NCI-H1105 (cell line): ENCODE results near the gene MITF.
"Not testable (repeated sequence)": the region's sequence is repeated elsewhere in the genome, so short reads cannot be mapped to it uniquely, and the experiment has no call there.

ENCODE experiments used
- DNase-seq: peaks from one replicate; lab custom pipeline; 2025; lab: John Stamatoyannopoulos, UW

MITF gene

DNA sequence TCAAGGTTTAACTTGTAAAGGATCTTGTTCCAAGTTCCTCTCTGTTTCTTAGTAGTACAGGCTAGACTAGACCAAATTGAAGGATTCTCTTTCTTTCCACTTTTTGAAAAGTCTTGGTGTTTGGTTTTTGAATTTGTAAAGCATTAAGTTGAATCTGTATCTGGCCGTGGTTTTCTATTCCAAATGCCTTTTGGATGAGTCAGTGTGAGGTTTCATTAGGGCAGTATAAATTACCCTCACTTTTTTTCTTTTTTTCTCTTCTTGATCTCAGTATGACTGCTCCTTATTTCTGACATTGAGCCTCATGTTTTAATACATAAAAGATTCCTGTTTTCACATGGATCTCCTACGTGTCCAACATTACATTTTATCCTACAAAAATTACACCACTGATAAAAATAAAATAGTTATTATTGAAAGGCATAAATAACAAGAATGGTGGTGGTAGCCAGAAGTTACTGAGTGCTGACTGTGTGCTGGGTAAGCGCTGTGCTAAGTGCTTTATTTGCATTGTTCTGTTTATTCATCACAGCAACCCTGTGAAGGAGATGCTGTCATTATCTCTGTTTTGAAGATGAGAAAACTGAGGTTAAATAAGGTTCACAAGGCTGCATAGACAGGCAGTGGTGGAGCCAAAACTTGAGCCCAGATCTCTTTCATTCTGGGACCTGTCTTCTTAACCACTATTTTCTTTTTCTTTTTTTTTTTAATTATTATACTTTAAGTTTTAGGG, 48.3 kb downstream of the MITF start:
- no peak for DNase-seq

DNA sequence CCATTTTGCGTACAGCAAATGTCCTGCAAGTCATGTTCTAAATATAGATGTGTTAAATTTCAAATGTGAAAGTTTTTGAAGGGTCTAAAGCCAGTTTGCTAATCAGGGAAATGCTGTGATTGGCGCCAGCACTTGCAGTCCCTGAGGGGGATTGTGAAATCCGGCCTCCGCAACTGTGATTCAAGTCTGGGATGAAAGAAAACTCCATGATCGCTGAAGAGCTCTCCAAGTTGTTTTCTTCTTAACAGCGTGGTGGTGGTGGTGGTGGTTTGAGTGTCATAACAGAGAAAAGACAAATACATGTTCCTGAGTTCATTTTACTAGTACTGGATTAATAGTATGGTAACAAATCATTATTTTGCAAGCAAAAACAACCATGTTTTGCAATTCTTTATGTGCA, 51.8 kb downstream of the MITF start:
- DNase-seq, result no peak

DNA sequence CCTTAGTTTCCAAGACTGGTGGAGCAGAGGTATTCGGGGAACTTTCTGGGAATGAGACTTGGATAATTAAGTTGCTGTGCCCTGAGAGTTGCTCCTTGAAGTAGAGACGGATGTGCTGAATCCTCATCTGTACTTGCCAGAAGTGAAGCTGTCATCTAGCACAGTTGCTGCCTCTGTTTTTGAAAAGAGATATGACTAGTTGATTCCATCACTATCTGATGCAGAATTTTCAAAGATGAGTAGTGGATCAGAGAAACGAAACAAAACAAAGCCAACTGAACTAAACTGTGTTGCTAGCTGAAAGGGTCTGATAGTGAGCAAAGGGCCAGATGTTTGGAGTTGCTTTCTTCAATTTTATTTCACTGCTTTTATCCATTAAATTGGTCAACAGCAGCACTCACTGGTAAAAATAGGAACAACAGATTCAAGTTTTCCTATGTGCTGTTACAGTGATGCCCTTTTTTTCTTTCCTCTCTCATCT, 52.7 kb downstream of the MITF start:
- no peak for DNase-seq

DNA sequence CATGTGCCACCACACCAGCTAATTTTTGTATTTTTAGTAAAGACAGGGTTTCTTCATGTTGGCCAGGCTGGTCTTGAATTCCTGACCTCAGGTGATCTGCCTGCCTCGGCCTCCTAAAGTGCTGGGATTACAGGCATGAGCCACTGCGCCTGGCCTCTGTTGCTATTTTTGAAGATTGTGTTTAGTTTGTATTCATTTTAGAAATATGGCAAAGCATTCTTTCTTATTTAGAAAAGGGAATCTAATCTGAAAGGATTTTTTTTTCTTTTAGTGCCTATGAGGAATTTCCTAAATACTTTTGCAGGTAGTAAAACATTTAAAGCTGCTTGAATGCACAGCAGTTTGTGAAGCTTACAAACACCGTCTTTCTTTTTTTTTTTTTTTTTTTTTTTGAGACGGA, 56.9 kb downstream of the MITF start:
- DNase-seq, result not testable (repeated sequence)

DNA sequence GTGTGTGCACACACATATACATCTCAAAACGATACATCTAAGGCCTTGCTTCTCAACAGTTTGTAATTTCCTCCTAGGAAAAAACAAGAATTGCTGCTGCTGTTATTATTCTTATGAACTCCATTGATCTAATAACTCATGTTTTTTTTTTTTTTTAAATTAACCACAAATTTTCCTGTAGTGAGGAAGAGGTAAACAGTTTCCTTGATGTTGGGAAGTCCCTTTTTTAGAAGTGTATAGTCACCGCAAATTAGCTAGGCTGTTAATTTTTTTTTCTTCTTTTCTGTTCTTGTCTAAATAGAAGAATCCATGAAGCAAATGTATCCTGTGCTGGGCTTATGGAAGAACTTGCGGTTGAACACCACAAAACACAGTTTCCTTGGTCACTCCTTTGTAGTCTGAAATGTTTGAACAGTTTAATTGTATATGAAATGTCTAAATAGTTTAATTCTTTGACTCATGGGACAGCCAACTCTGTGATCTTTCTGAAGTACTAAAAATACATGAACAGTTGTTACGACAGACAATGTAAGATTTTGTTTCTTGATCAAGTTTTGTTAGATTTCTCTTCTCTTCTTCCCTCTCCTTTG, 64.5 kb downstream of the MITF start:
- no peak for DNase-seq

DNA sequence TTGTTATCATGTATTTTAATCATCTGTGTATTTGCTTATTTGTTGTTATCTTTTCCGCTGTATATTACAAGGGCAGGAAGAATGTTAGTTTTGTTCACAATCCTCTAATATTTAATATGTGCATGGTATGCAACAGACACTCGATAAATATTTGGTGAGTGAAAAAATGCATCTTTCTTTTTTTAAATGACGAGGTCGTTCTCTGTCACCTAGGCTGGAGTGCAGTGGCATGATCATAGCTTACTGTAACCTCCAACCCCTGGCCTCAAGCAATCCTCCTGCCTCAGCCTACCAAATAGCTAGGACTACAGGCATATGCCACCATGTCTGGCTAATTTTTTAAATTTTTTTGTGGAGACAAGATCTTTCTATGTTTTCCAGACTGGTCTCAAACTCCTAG, 66.2 kb downstream of the MITF start:
- DNase-seq, result no peak

DNA sequence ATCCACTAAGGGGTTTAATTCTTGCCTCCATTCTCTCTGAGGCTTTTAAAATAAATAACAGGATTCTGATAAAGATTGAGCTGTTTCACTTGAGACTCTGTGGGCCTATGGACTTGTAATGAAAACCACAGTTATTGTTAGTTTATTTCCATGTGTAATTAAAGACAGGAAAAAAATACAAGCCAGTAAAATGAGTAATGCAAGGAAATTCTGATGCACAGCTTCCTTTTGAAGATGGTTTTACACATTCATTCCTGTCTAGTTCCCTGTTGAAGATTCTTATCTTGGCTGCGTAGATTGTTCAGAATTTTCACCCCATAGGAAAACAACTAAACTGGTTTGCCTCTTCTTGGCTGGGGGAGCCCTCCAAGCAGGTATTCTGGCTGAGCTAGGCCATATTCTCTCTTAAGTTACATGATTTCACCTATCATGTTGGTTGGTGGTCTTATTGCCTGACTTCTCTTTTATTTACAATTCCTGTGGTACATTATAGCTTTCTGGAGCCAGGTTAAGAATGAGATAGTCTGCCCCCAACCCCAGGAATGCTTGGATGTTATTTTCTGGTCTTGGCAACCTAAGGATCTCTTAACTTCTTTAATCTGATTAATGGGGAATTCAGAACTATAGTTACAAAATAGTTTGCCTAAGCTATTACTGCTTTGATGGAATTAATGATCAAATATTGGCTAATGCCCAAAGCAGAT, 67.6 kb downstream of the MITF start:
- no peak for DNase-seq

DNA sequence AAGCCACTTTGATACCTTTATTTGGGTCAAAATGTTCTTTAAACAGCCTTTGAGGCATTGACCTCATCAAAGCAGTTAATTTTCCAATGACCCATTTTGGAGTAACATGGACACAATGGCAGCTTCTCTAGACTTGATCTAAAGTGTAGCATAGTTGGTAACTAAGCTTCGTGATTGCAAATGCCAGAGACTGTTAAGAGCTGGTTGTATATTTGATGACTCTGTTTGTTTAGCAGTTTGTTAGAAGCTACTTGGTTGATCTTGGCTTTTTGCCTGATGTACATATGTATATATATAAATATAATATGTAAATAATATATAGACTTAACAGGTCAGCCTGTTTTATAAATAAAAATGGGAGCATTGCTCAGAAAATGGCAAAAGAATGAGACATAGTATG, 68.4 kb downstream of the MITF start:
- no peak for DNase-seq

DNA sequence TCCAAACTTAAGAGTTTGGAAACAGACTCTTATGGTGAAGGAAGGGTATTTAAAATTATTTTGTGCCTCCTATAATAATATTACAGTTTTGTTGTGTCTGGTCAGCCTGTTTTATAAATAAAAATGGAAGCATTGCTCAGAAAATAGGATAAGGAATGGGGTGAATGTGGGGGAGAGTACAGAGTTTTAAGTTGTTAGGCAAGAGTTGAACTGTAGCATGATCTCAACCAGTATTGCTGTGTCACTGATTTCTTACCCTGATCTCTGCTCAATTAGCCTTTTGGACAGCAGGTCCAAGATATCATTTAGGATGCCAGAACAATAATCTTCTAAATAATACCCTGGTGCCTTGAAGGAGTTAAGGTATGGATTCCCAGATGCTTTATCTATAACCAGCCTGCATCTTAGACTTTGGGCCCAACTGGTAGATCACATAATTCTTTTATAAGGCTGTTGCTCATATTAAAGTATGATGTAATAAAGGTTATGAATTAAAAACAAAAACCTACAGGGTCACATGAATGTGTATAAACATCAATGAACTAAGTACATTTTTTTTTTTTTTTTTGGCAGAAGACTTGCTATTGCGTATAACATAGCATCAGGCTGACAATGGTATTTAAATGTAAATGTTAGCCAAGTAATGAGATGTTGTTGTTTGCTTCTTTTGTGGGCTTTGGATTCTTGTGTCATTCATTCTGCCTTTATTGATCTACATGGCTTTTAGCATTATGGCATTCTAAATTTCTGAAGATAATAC, 70.0 kb downstream of the MITF start:
- no peak for DNase-seq

DNA sequence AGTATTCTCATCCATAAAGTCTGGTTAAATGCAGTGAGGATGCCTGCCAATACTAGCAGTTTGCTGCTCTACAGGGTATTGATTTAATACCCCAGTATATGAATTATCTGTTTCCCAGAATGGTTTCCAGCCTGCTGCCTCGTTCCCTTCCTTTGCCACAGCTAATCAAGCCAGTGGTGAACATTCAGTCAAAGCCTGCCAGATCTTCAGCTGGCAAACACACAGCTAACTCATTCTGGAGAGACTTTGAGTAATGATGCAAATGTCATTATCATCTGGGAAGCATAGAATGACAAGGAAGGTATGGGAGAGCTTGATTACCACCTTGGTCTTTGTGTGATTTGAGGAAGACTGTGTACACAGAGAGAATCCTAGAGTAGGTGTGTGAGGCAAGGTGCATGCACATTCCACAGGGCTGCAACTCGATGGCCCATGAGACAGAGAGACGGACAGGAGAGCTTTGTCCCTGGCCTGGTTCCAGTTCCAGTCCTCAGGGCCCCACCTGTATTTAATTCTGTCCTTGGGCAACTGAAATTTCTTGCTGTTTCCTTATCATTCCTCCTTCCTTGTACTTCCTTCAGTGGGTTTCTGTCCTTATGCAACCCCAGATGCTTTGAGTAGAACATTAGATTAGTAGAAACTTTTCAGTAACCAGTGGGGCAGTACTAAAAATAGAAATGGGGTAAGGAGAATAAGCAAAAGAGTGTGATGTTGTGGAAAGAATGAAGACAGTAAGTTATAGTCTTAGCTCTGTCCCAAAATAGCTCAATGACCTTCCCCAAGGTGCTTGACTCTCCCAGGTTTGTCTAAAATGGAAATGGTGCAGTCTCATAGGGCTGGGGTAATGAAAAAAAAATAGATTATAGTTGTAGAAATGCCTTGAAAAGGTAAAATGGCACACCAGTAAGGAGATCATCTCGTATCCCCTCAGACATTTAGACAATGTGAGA, 72.5 kb downstream of the MITF start:
- no peak for DNase-seq

DNA sequence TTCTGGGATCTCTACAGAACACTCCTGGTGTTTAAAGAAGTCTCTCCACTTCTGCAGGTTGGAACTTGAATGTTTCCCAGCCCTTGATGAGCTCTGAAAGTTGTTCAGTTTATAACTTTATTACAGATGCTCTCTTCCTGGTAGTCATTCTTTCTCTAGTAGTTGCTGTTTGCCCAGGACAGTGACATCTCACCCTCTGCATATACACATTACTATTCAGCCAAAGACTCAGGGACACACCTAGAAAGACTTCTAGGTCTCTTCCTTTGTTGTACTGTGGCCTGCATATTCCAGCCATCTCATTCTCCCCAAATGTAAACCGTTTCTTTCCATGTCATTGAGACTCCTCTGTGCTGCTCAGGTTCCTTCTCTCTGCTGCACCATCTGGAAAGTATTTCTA, 76.7 kb downstream of the MITF start:
- no peak for DNase-seq

DNA sequence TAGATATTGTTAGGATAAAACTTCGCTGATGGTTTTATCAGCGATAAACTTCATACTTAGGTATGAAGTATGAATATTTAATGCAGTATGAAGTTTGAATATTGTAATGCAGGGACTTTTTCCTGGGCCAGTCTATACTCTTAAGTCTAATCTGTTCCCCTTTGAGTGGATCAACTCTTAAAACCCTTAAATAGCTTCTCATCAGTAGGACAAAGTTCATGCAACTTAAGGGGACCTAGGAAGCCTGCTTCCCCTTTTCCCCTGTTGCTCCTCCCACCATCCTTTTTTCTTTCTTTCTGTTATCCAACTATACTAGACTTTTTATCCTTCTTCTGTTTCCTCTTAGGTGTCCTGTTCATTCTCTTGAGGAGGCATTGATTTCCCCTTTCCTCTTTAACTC, 78.7 kb downstream of the MITF start:
- no peak for DNase-seq

DNA sequence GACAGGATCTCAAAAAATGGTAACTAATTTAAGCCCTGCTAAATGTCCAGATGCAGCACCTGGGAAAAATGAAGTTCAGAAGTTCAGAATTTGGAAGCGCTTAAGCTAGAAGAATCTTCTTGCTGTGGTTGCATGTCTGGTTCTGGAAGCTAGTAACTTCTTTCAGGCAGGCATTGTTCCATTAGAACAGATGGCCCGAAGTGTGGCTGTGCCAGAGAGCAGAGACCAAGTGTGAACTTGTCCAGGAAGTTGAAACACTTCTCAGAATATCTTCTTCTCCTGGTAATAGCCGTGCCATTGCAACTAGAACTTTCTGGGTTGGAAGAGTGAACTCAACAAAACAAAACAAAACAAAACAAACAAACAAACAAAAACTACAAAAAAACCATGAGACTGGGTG, 80.0 kb downstream of the MITF start:
- no peak for DNase-seq

DNA sequence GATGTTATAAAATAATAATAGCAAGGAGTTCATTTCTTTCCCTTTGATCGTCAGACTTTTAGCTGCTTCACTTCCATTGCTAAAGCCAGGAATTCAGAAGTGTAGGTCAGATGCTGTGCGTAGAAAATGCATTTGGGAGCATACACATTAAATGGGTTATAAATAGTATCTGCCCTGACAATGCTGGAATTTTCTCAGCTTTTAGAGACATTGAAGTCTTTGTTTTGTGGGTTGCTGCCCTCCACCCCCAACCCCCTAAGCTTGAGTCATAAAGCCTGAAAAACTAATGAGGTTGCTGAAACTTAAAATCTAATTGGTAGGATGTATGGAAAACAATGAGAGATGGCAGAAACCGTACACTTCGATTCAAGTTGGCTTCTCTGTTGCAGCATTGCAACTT, 81.9 kb downstream of the MITF start:
- no peak for DNase-seq

DNA sequence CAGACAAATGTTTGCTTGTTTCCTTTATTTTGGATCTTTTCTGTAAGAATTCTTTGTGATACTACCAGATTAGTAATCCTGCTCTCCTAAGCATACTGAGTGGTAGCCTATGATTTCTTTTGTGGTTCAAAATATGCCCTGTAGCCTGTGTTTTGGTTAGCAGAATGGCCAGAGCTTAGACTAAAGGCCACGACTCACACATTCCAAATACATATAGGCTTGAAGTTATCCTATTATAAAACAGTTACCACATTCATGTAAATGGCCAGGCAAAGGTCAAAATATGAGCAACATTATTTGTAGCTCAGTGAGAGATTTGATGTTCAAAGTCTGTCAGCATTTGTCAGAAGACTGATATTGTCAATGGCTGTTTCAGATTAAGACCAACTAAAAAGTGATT, 84.5 kb downstream of the MITF start:
- no peak for DNase-seq

DNA sequence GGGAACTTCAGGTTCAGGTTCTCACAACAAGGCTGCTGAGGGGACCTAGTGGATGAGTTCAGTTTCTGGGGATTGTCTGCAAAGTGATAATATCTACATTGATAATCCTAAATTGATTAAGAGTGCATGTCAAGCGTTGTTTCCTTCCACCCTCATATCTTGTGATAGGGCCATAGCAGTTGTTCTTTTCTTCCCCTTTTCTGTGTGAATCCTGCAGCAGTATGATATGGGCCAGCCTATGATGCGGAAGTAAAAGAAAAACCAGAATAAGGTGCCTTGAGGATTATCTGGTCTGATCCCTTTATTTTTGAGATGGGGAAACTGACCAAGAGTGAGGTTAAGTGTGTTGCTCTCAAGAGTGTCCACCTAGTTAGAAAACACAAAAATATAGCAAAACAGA, 86.2 kb downstream of the MITF start:
- no peak for DNase-seq

DNA sequence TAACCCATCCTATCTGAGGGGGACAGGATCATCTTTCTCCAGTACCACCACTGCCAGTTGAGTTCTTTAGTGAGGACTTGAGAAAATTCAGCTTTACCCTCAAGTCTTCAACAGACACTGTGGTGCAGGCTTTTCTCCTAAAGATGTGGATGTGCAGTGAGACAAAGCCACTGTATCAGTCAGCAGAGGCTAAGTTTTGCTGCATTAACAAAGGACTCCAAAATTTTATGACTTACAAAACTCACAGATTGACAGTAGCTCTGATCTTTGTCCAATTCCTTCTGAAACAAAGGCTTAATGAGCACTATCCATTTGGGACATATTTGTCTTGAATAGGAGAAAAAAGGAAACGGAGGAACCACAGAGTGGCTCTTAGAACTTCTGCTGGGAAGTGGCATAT, 87.9 kb downstream of the MITF start:
- DNase-seq, result no peak

DNA sequence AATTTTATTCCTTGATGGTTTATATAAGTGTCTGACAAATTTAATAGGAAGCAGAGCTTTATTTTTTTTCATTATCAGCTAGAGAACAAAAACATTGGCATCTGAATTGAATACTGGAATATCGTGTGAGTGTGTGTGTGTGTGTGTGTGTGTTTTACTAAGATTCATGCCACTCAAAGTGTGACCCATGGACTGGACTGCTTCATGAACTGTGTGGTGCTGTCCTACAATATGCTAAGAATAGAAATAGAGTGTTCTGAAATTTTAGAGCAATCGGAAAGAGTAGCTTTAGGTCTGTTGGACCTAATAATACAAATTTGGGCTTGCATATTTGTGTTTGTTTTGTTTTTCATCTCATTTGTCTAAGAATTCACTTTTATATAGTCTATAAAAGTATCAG, 89.6 kb downstream of the MITF start:
- no peak for DNase-seq

DNA sequence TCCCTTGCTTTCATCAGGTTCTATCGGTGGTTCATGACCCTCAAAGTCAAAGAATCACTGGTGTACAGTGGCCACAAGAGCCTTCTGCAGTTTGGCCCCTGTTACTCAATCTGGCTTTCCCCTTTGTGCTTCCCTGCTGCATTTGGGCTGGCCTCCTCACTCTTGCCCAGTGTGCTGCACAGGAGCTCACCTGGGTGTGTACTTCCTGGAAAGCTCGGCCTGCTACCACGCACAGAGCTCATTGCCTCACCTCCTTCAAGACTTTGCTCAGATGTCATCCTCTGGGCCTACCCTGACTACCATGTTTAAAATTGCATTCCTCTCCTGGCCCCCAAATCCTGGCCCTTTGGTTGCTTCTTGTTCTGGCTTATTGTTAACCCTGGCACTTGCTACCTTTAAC, 90.9 kb downstream of the MITF start:
- no peak for DNase-seq

DNA sequence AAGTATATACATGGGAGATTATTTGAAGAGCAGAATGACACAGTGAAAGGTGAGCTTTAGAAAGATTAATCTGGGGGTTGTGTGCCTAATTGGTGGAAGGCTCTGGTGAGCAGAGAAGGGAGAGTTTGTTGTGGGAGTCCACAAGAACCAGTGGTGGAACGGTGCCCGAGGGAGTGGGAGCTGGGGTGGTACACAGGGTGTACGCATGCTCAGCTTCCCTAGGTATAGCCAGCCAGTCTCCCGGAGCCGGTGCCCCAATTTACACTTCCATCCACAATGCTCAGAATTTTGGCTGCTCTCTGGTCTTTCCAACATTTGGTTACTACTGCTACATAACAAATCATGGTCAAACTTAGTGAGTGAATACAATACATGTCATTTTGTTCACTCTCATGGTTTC, 92.5 kb downstream of the MITF start:
- no peak for DNase-seq

DNA sequence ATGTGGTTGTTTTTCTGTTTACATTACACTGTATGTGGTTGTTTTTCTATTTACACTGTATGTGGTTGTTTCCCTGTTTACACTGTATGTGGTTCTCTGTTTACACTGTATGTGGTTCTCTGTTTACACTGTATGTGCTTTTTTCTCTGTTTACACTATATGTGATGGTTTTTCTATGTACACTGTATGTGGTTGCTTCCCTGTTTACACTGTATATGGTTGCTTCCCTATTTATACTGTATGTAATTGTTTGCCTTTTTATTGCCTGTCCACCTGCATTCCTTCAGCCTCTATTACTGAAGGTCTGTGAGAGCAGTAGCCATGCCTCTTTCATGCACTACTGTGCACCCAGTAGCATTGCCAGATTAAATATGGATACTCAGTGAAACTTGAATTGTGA, 94.3 kb downstream of the MITF start:
- no peak for DNase-seq

DNA sequence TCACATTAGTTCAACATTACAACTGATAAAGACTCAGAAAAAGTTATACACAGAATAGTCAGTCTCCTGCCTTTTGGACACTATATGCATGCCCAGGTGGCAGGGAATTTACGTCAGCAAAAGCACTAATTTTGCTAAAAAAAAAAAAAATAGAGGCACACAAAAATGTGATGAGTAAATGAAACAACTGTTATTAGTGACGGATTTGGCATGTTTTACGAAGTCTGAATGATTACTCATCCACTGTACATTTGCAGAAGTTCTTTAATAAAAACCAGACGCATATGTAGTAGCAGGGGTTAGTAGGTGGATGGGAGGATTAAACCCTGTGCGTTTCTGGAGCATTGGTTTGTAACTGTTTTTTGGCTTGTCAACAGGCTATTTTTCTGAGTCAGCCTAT, 99.0 kb downstream of the MITF start:
- DNase-seq, result no peak
